Measurements from ENCODE around the gene ARID1B.

ARID1B gene

GRCh38 chr6:157198425-157199279 is 421.5 kb downstream of the ARID1B start:
- no peak overlapping the region for H3K27ac ChIP-seq (ENCODE audit: insufficient read depth in 1 of 2, low read depth in 1 of 2, low read length in 2 of 2, poor library complexity in 1 of 2, severe bottlenecking in 2 of 2)
- WGBS (ENCODE audit: insufficient coverage): 97% methylated on average over 11 of the region's 15 CpGs
- H3K27me3 ChIP-seq (replicated peaks in 2 of 5; ENCODE audit: control insufficient read depth in 4 of 5, insufficient read depth in 5 of 5, low read length in 4 of 5): no peaks in the 10 kb centered on the region
- DNase-seq: no peak
- no peaks in the 10 kb centered on the region for H3K9me3 ChIP-seq (ENCODE audit: control extremely low read depth in 1 of 5, control insufficient read depth in 4 of 5, insufficient read depth in 2 of 5, low read depth in 1 of 5, low read length in 4 of 5)
- H3K4me1 ChIP-seq (ENCODE audit: control extremely low read depth in 1 of 4, control insufficient read depth in 4 of 4, insufficient read depth in 4 of 4, low read length in 3 of 4): no peaks in the 10 kb centered on the region
- CTCF ChIA-PET: interaction anchor here (0.6 to 1.4 kb wide), 2 partner anchors 13 to 28 kb away, joined by 3 to 5 read pairs; no protein-coding TSS in a partner anchor
- peaks cover 17 to 86% (median 67%) of the 10 kb centered on the region in 4 experiments for H3K36me3 ChIP-seq (ENCODE audit: control insufficient read depth in 4 of 4, insufficient read depth in 4 of 4, low read length in 3 of 4)
- POLR2A ChIA-PET: no interaction called here
- H3K4me3 ChIP-seq (ENCODE audit: control insufficient read depth in 1 of 7, extremely low read depth in 1 of 7, insufficient read depth in 4 of 7, low read depth in 2 of 7, low read length in 6 of 7): no peak overlapping the region

- 100% methylated on average over 5 of the region's 10 CpGs for WGBS (ENCODE audit: insufficient coverage)
- Histone ChIP-seq H3K27ac (ENCODE audit: insufficient read depth in 1 of 2, low read depth in 1 of 2, low read length in 2 of 2, poor library complexity in 1 of 2, severe bottlenecking in 2 of 2) (no peak overlapping the region), H3K36me3 (ENCODE audit: control insufficient read depth in 4 of 4, insufficient read depth in 4 of 4, low read length in 3 of 4) (peaks cover 20 to 89% (median 68%) of the 10 kb centered on the region in 4 experiments), H3K9me3 (ENCODE audit: control extremely low read depth in 1 of 5, control insufficient read depth in 4 of 5, insufficient read depth in 2 of 5, low read depth in 1 of 5, low read length in 4 of 5) (no peaks in the 10 kb centered on the region), H3K4me3 (ENCODE audit: control insufficient read depth in 1 of 7, extremely low read depth in 1 of 7, insufficient read depth in 4 of 7, low read depth in 2 of 7, low read length in 6 of 7) (no peak overlapping the region), H3K27me3 (replicated peaks in 2 of 5; ENCODE audit: control insufficient read depth in 4 of 5, insufficient read depth in 5 of 5, low read length in 4 of 5) (no peaks in the 10 kb centered on the region), H3K4me1 (ENCODE audit: control extremely low read depth in 1 of 4, control insufficient read depth in 4 of 4, insufficient read depth in 4 of 4, low read length in 3 of 4) (no peaks in the 10 kb centered on the region)
- ChIA-PET POLR2A (no interaction called here), CTCF (no interaction called here)
- DNase-seq: no peak
Measured at GRCh38 chr6:157200117-157200516, 422.9 kb downstream of the ARID1B start.

GRCh38 chr6:157200611-157201010 is 423.4 kb downstream of the ARID1B start:
- no peaks in the 10 kb centered on the region for H3K4me1 ChIP-seq (ENCODE audit: control extremely low read depth in 1 of 4, control insufficient read depth in 4 of 4, insufficient read depth in 4 of 4, low read length in 3 of 4)
- H3K9me3 ChIP-seq (ENCODE audit: control extremely low read depth in 1 of 5, control insufficient read depth in 4 of 5, insufficient read depth in 2 of 5, low read depth in 1 of 5, low read length in 4 of 5): no peaks in the 10 kb centered on the region
- no peak for DNase-seq
- no peak overlapping the region for H3K27ac ChIP-seq (ENCODE audit: insufficient read depth in 1 of 2, low read depth in 1 of 2, low read length in 2 of 2, poor library complexity in 1 of 2, severe bottlenecking in 2 of 2)
- CTCF ChIA-PET: no interaction called here
- peaks cover 16 to 87% (median 65%) of the 10 kb centered on the region in 4 experiments for H3K36me3 ChIP-seq (ENCODE audit: control insufficient read depth in 4 of 4, insufficient read depth in 4 of 4, low read length in 3 of 4)
- no peaks in the 10 kb centered on the region for H3K27me3 ChIP-seq (replicated peaks in 2 of 5; ENCODE audit: control insufficient read depth in 4 of 5, insufficient read depth in 5 of 5, low read length in 4 of 5)
- POLR2A ChIA-PET: no interaction called here
- no peak overlapping the region for H3K4me3 ChIP-seq (ENCODE audit: control insufficient read depth in 1 of 7, extremely low read depth in 1 of 7, insufficient read depth in 4 of 7, low read depth in 2 of 7, low read length in 6 of 7)
- 97% methylated on average over 17 of the region's 17 CpGs for WGBS (ENCODE audit: insufficient coverage)

GRCh38 chr6:157201083-157201482 is 423.9 kb downstream of the ARID1B start:
- Histone ChIP-seq H3K36me3 (ENCODE audit: control insufficient read depth in 4 of 4, insufficient read depth in 4 of 4, low read length in 3 of 4) (peaks cover 19 to 87% (median 64%) of the 10 kb centered on the region in 4 experiments), H3K9me3 (ENCODE audit: control extremely low read depth in 1 of 5, control insufficient read depth in 4 of 5, insufficient read depth in 2 of 5, low read depth in 1 of 5, low read length in 4 of 5) (no peaks in the 10 kb centered on the region), H3K27me3 (replicated peaks in 2 of 5; ENCODE audit: control insufficient read depth in 4 of 5, insufficient read depth in 5 of 5, low read length in 4 of 5) (no peaks in the 10 kb centered on the region), H3K4me3 (ENCODE audit: control insufficient read depth in 1 of 7, extremely low read depth in 1 of 7, insufficient read depth in 4 of 7, low read depth in 2 of 7, low read length in 6 of 7) (no peak overlapping the region), H3K27ac (ENCODE audit: insufficient read depth in 1 of 2, low read depth in 1 of 2, low read length in 2 of 2, poor library complexity in 1 of 2, severe bottlenecking in 2 of 2) (no peak overlapping the region), H3K4me1 (ENCODE audit: control extremely low read depth in 1 of 4, control insufficient read depth in 4 of 4, insufficient read depth in 4 of 4, low read length in 3 of 4) (no peaks in the 10 kb centered on the region)
- CTCF ChIA-PET: no interaction called here
- POLR2A ChIA-PET: no interaction called here
- 95% methylated on average over 16 of the region's 17 CpGs for WGBS (ENCODE audit: insufficient coverage)
- no peak for DNase-seq

GRCh38 chr6:157203312-157203744 is 426.1 kb downstream of the ARID1B start:
- DNase-seq: no peak
- Histone ChIP-seq H3K27me3 (replicated peaks in 2 of 5; ENCODE audit: control insufficient read depth in 4 of 5, insufficient read depth in 5 of 5, low read length in 4 of 5) (no peaks in the 10 kb centered on the region), H3K27ac (ENCODE audit: insufficient read depth in 1 of 2, low read depth in 1 of 2, low read length in 2 of 2, poor library complexity in 1 of 2, severe bottlenecking in 2 of 2) (no peak overlapping the region), H3K9me3 (ENCODE audit: control extremely low read depth in 1 of 5, control insufficient read depth in 4 of 5, insufficient read depth in 2 of 5, low read depth in 1 of 5, low read length in 4 of 5) (no peaks in the 10 kb centered on the region), H3K36me3 (ENCODE audit: control insufficient read depth in 4 of 4, insufficient read depth in 4 of 4, low read length in 3 of 4) (peaks cover 22 to 90% (median 69%) of the 10 kb centered on the region in 4 experiments), H3K4me3 (ENCODE audit: control insufficient read depth in 1 of 7, extremely low read depth in 1 of 7, insufficient read depth in 4 of 7, low read depth in 2 of 7, low read length in 6 of 7) (no peak overlapping the region), H3K4me1 (ENCODE audit: control extremely low read depth in 1 of 4, control insufficient read depth in 4 of 4, insufficient read depth in 4 of 4, low read length in 3 of 4) (no peaks in the 10 kb centered on the region)
- ChIA-PET CTCF (interaction anchor here (2.1 kb wide), 1 partner anchor 13 kb away, joined by 6 read pairs; no protein-coding TSS in a partner anchor), POLR2A (no interaction called here)
- 90% methylated on average over 10 of the region's 11 CpGs for WGBS (ENCODE audit: insufficient coverage)

GRCh38 chr6:157203764-157204163 is 426.6 kb downstream of the ARID1B start:
- no peaks in the 10 kb centered on the region for H3K9me3 ChIP-seq (ENCODE audit: control extremely low read depth in 1 of 5, control insufficient read depth in 4 of 5, insufficient read depth in 2 of 5, low read depth in 1 of 5, low read length in 4 of 5)
- H3K27me3 ChIP-seq (replicated peaks in 2 of 5; ENCODE audit: control insufficient read depth in 4 of 5, insufficient read depth in 5 of 5, low read length in 4 of 5): no peaks in the 10 kb centered on the region
- no peaks in the 10 kb centered on the region for H3K4me1 ChIP-seq (ENCODE audit: control extremely low read depth in 1 of 4, control insufficient read depth in 4 of 4, insufficient read depth in 4 of 4, low read length in 3 of 4)
- DNase-seq: no peak
- ChIA-PET POLR2A (no interaction called here), CTCF (interaction anchor here (1.6 to 2.1 kb wide), 2 partner anchors 13 to 20 kb away, joined by 3 to 6 read pairs; no protein-coding TSS in a partner anchor)
- WGBS (ENCODE audit: insufficient coverage): 96% methylated on average over 3 of the region's 6 CpGs
- H3K36me3 ChIP-seq (ENCODE audit: control insufficient read depth in 4 of 4, insufficient read depth in 4 of 4, low read length in 3 of 4): peaks cover 22 to 88% (median 66%) of the 10 kb centered on the region in 4 experiments
- H3K27ac ChIP-seq (ENCODE audit: insufficient read depth in 1 of 2, low read depth in 1 of 2, low read length in 2 of 2, poor library complexity in 1 of 2, severe bottlenecking in 2 of 2): no peak overlapping the region
- H3K4me3 ChIP-seq (ENCODE audit: control insufficient read depth in 1 of 7, extremely low read depth in 1 of 7, insufficient read depth in 4 of 7, low read depth in 2 of 7, low read length in 6 of 7): no peak overlapping the region
